Muscle of leg (tissue), 11 donors: Measurements from ENCODE around the gene RHOBTB1. TPM values are rescaled to one million over a fixed set of nuclear protein-coding genes. Genes with fewer than 3 reads are reported as not detected.

Source experiments
- DNase-seq: peaks from one replicate; pipeline ENCODE4 v3.0.0; 2013
- H3K27ac ChIP-seq: one replicate; pipeline ENCODE4 v1.5.1; 2013; ENCODE audit warnings: mild to moderate bottlenecking, low read length, control low read depth
- H3K27me3 ChIP-seq: one replicate; pipeline ENCODE4 v1.6.1; 2013; ENCODE audit warnings: low read length; ENCODE audit not compliant: control insufficient read depth, insufficient read depth
- H3K36me3 ChIP-seq: one replicate; pipeline ENCODE4 v1.6.1; 2013; ENCODE audit warnings: low read length; ENCODE audit not compliant: control insufficient read depth, insufficient read depth
- H3K4me1 ChIP-seq: one replicate; pipeline ENCODE4 v1.6.1; 2013; ENCODE audit warnings: low read length; ENCODE audit not compliant: control insufficient read depth, insufficient read depth
- H3K4me3 ChIP-seq: one replicate; pipeline ENCODE4 v1.5.1; 2013; ENCODE audit warnings: low read length, control low read depth
- H3K9me3 ChIP-seq: replicated peaks from 2 replicates; pipeline ENCODE4 v1.6.1; 2013; ENCODE audit warnings: low read depth, low read length; ENCODE audit not compliant: control insufficient read depth
- WGBS: methylation state at CpG from one replicate; pipeline ENCODE4 v1.1.5; 2013; ENCODE audit warnings: missing lambda C conversion rate; ENCODE audit not compliant: insufficient coverage; 5-methylcytosine and 5-hydroxymethylcytosine counted together
- polyA plus RNA-seq, 8 donors: library from polyadenylated mRNA; unstranded; fragments of 120-200 nt; gene quantifications; one replicate each; pipeline versions ENCODE4 v1.2.1 to v1.2.3, GENCODE V29; 2013; ENCODE audit warnings: inconsistent platforms in 1 of 8, low replicate concordance in 1 of 8; ENCODE audit not compliant: insufficient read length in 8 of 8, insufficient read depth in 1 of 8
- total RNA-seq: library from RNA; stranded (reverse); fragments of 120-200 nt; gene quantifications from one replicate; pipeline ENCODE4 v1.2.4, GENCODE V29; 2013

The RHOBTB1 gene
- total and polyA plus RNA-seq, 9 donors: 18.0 to 31.9 (median 22.0) TPM

DNA sequence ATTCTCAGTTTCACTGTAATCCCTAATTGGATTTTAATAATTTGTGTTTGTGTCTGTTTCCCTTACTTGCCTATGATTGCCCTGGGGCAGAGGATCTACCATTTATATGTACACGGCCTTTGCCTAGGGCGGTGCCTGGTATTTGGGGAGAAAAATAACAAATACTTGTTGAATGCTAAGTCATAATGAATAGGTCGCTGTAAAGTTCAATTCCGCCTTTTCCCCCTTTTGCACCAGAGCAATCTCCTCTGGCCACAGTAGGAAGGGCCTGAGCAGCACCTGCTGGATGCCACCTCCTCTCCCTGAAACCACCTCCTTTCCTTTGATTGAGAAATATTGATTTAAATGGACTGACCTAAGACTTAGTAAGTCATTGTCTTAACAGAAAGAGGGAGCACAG, 70.2 kb downstream of the RHOBTB1 start:
- DNase-seq: no peak
- Histone ChIP-seq H3K27ac (no peak overlapping the region), H3K36me3 (peaks cover 43% of the 10 kb centered on the region)

GRCh38 chr10:60872451-60872850, 71.5 kb downstream of the RHOBTB1 start:
- Histone ChIP-seq H3K4me3 (no peak overlapping the region), H3K36me3 (peaks cover 36% of the 10 kb centered on the region), H3K9me3 (no peaks in the 10 kb centered on the region), H3K27ac (peak overlapping the region; percentile 87), H3K4me1 (peaks cover 18% of the 10 kb centered on the region), H3K27me3 (no peaks in the 10 kb centered on the region)
- DNase-seq: peak; percentile 65
- WGBS: 82% methylated on average over 4 of the region's 11 CpGs

More for the DNA sequence above, 70.2 kb downstream of the RHOBTB1 start:
- no CpG with 5 or more reads among the region's 4 CpGs for WGBS
- Histone ChIP-seq H3K27me3 (no peaks in the 10 kb centered on the region), H3K4me1 (peaks cover 20% of the 10 kb centered on the region), H3K4me3 (no peak overlapping the region), H3K9me3 (no peaks in the 10 kb centered on the region)

GRCh38 chr10:60871215-60871614, 72.8 kb downstream of the RHOBTB1 start:
- Histone ChIP-seq H3K4me3 (no peak overlapping the region), H3K4me1 (peaks cover 18% of the 10 kb centered on the region), H3K27ac (no peak overlapping the region), H3K36me3 (peaks cover 34% of the 10 kb centered on the region), H3K9me3 (no peaks in the 10 kb centered on the region), H3K27me3 (no peaks in the 10 kb centered on the region)
- 70% methylated on average over 4 of the region's 8 CpGs for WGBS
- DNase-seq: no peak

DNA sequence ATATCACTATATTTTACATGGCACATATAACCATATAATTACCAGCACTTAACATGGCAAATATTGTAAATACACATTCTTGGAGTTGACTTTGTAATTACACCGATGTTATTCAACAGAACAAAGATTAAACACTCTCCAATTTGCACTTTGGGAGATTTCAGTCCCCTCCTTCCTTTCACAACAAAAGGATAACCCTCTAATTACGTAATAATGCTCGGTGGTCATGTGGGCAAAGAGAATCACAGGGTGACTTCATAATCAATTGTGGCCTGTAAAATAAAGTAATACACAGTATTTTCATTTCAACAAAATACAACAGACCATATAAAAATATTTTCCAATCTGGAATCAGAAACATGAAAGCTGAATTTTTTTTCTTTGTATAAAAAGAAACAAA, 73.2 kb downstream of the RHOBTB1 start:
- peaks cover 18% of the 10 kb centered on the region for H3K4me1 ChIP-seq
- peaks cover 33% of the 10 kb centered on the region for H3K36me3 ChIP-seq
- WGBS: no CpG with 5 or more reads among the region's 3 CpGs
- no peaks in the 10 kb centered on the region for H3K27me3 ChIP-seq
- H3K9me3 ChIP-seq: no peaks in the 10 kb centered on the region
- H3K27ac ChIP-seq: peak overlapping the region; percentile 70
- no peak for DNase-seq
- H3K4me3 ChIP-seq: no peak overlapping the region

DNA sequence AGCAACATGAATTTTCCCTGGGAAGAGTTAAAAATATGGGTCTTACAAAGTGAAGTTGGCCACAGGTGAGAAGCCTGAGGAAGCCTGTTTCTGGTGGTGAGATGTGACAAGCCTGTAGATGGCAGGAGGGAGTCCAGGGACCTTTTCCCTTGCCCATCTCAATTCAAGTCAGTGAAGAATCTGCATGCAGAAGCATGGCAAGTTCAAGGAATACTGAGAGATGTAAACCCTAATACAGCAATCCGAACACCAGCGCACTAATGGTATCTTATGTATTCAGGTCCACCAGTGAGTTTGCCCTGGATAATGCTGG, 73.6 kb downstream of the RHOBTB1 start:
- Histone ChIP-seq H3K4me3 (no peak overlapping the region), H3K4me1 (peaks cover 18% of the 10 kb centered on the region), H3K27ac (peak overlapping the region; percentile 70), H3K36me3 (peaks cover 30% of the 10 kb centered on the region), H3K27me3 (no peaks in the 10 kb centered on the region), H3K9me3 (no peaks in the 10 kb centered on the region)
- DNase-seq: no peak
- no CpG with 5 or more reads among the region's 2 CpGs for WGBS

DNA sequence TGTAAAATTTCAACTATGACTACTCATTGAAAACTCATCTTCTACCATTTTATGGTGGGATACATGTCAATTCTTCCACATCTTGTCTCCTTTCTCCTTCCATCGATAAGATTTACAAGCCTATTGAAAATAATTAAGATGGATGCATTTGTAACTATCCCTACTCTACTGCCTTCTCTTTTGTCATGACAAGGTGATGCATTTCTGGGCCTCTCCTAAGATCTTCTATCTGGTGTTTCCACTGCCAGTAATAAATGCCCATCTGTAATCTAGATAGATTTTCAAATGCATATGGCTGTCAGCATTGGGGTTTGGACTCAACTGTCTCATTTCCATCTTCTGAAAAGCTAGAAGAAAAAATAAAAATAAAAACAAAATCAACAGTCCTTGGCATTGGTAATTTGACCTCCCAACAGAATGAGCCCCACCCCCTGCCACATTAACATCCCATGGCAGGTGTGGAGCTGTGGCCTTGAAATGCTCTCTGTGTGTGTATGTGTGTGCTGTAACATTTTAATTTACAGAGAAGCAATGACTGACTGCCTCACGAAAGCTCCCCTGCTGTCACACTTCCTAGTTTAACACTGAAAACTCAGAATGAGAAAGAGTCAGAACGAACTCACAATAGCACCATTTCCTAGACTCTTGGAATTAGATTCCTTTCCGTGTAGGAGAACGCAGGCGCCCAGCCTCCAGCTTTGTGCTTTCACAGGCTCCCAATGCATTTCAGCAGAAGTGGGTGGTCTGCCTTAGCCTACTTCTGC, 74.2 kb downstream of the RHOBTB1 start:
- Histone ChIP-seq H3K4me1 (peaks cover 18% of the 10 kb centered on the region), H3K36me3 (peaks cover 30% of the 10 kb centered on the region)

GRCh38 chr10:60868946-60869345, 75.0 kb downstream of the RHOBTB1 start:
- Histone ChIP-seq H3K9me3 (no peaks in the 10 kb centered on the region), H3K27ac (no peak overlapping the region), H3K4me1 (peaks cover 20% of the 10 kb centered on the region), H3K27me3 (no peaks in the 10 kb centered on the region), H3K36me3 (peaks cover 26% of the 10 kb centered on the region), H3K4me3 (no peak overlapping the region)
- no peak for DNase-seq
- no CpG with 5 or more reads among the region's 1 CpG for WGBS

More for the DNA sequence above, 74.2 kb downstream of the RHOBTB1 start:
- H3K27ac ChIP-seq: peak overlapping the region; percentile 70
- no peak for DNase-seq
- WGBS: 78% methylated on average over 3 of the region's 6 CpGs
- H3K9me3 ChIP-seq: no peaks in the 10 kb centered on the region
- H3K4me3 ChIP-seq: no peak overlapping the region
- H3K27me3 ChIP-seq: no peaks in the 10 kb centered on the region

DNA sequence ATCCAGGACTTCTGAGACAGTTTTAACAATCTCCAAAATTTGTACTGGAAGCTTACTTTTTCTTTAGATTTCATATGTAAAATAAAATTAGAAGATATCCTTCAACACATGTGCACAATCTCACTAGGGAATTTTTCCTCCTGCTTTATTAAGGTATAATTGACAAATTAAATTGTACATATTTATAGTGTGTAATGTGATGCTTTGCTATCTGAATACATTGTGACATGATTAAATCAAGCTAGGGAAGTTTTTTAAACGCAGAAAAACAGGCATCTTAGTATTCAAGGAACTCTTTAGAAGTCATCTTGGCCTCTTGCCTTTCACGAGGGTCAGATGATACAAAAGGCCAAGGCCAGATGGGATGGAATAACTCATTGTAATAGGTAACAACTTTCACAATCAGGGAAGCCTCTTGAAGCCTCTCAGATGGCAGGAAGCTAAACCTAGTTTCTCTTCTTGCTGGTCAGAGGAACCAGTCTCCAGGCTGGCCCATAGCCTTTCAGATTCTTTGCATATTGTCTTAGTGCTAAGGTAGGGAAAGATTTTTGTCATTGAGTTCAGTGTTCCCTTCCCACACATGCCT, 78.7 kb downstream of the RHOBTB1 start:
- no peak for DNase-seq
- Histone ChIP-seq H3K4me3 (no peak overlapping the region), H3K27me3 (no peaks in the 10 kb centered on the region), H3K9me3 (no peaks in the 10 kb centered on the region), H3K36me3 (peaks cover 4% of the 10 kb centered on the region), H3K27ac (no peak overlapping the region), H3K4me1 (peaks cover 10% of the 10 kb centered on the region)
- no CpG with 5 or more reads among the region's 2 CpGs for WGBS

DNA sequence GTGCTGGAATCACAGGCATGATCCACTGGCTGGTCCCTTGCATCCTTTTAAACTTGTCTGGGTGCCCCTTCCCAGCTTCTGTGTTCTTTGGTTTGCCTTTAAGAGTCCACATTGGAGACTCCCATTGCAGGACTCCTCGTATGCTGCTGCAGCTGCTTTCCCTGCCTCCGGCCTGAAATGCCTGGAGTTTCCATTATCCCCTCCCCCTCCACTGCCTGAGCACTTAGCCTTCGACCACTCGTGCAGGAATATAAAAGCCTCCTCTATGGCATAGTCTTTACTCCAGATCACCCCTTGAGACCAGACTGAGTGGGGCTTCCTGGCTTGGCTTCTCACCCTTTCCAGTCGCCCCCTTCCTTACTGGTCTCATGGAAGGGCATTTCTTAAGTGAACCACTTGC, 80.2 kb downstream of the RHOBTB1 start:
- 30% methylated on average over 5 of the region's 5 CpGs for WGBS
- peak; percentile 54 for DNase-seq
- Histone ChIP-seq H3K4me1 (peaks cover 5% of the 10 kb centered on the region), H3K27me3 (no peaks in the 10 kb centered on the region), H3K27ac (no peak overlapping the region), H3K36me3 (no peaks in the 10 kb centered on the region), H3K4me3 (no peak overlapping the region), H3K9me3 (no peaks in the 10 kb centered on the region)

DNA sequence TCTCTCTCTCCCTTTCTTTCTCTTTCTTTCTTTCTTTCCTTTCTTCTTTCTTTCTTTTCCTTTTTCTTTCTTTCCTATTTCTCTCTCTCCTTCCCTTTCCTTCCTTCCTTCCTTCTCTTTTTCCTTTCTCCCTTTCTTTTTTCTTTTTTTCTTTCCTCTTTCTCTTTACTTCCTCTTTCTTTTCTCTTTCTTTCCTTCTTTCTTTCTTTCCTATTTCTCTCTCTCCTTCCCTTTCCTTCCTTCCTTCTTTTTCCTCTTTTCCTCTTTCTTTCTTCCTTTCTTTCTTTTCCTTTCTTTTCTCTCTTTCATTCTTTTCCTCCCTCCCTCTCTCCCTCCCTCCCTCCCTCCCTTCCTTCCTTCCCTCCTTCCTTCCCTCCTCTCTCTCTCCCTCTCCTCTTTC, 81.5 kb downstream of the RHOBTB1 start:
- no peaks in the 10 kb centered on the region for H3K27me3 ChIP-seq

More for the DNA sequence above, 81.5 kb downstream of the RHOBTB1 start:
- no peak overlapping the region for H3K4me3 ChIP-seq
- no peaks in the 10 kb centered on the region for H3K36me3 ChIP-seq
- peaks cover 5% of the 10 kb centered on the region for H3K4me1 ChIP-seq
- H3K27ac ChIP-seq: no peak overlapping the region
- no peak for DNase-seq
- H3K9me3 ChIP-seq: no peaks in the 10 kb centered on the region
